NK-92 (cell line): ENCODE results near the gene SSBP4.

Source experiments
- DNase-seq: peaks from one replicate; lab custom pipeline; 2025; ENCODE audit not compliant: unreplicated experiment; lab: John Stamatoyannopoulos, UW

Gene SSBP4

DNA sequence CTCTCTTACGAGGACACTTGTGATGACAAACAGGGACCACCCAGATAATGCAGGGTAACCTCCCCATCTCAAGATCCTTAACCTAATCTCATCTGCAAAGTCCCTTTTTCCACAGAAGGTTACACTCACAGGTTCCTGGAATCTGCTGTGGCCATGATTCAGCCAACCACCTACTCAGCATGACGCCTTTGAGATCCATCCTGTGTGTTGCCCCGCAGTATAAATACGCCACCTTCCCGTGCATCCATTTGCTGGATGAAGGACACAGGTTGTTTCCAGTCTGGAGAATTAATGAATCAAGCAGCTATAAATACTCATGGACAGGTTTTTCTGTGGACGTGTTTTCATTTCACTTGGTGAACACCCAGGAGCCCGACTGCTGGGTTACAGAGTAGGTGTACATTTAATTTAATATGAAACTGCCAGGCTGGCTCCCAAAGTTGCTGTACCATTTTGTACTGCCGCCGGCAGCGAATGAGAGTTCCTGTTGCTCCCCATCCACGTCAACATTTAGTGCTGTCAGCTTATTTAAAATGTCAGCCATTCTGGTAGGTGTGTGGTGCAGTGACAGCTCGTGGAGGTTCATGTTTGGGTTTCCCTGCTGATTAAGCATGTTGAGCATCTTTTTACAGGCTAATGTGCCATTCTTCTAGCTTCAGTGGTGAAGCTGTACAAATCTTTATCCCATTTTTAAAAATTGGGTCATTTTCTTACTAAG lies 62.5 kb downstream of the SSBP4 start:
- DNase-seq, result no peak

- DNase-seq, result no peak
These were observed 64.1 kb downstream of the SSBP4 start for GRCh38 chr19:18483119-18483890.
